HL-60/S4 (cell line): ENCODE results near the gene OSBPL2.

Experiments
- in situ Hi-C: fragments of 300-500 bp; cut with MboI; formaldehyde crosslinking; loops from 2 replicates; pipeline ENCODE4 v1.14.3; 2022; ENCODE audit warnings: low sequenced_read_pairs

The OSBPL2 gene

GRCh38 chr20:62232770-62233645 is 5.3 kb upstream of the OSBPL2 start:
- in situ Hi-C loops, result no loop called here

GRCh38 chr20:62233684-62234083 is 4.6 kb upstream of the OSBPL2 start:
- in situ Hi-C loops, result no loop called here

GRCh38 chr20:62234339-62234738 is 4.0 kb upstream of the OSBPL2 start:
- in situ Hi-C loops, result no loop called here

- in situ Hi-C loops, result no loop called here
Measured at GRCh38 chr20:62235001-62235776, 3.1 kb upstream of the OSBPL2 start.

- in situ Hi-C loops, result no loop called here
Measured at GRCh38 chr20:62235777-62236157, 2.6 kb upstream of the OSBPL2 start.

GRCh38 chr20:62236200-62236599 is 2.1 kb upstream of the OSBPL2 start:
- in situ Hi-C loops, result no loop called here

GRCh38 chr20:62236766-62237513 is 1.4 kb upstream of the OSBPL2 start:
- in situ Hi-C loops, result no loop called here

GRCh38 chr20:62237514-62237800 is 864 bp upstream of the OSBPL2 start:
- in situ Hi-C loops, result no loop called here

- in situ Hi-C loops, result no loop called here
Measured at GRCh38 chr20:62238569-62239277, 402 bp downstream of the OSBPL2 start.

- in situ Hi-C loops, result no loop called here
Measured at GRCh38 chr20:62239278-62239879, 1.1 kb downstream of the OSBPL2 start.

GRCh38 chr20:62240020-62240685 is 1.8 kb downstream of the OSBPL2 start:
- in situ Hi-C loops, result no loop called here

GRCh38 chr20:62241506-62241905 is 3.2 kb downstream of the OSBPL2 start:
- in situ Hi-C loops, result no loop called here

- in situ Hi-C loops, result no loop called here
Measured at GRCh38 chr20:62242176-62242575, 3.9 kb downstream of the OSBPL2 start.

GRCh38 chr20:62243106-62243505 is 4.8 kb downstream of the OSBPL2 start:
- in situ Hi-C loops, result no loop called here

- in situ Hi-C loops, result no loop called here
Measured at GRCh38 chr20:62243906-62244515, 5.7 kb downstream of the OSBPL2 start.

GRCh38 chr20:62244644-62245108 is 6.4 kb downstream of the OSBPL2 start:
- in situ Hi-C loops, result no loop called here

- in situ Hi-C loops, result no loop called here
Measured at GRCh38 chr20:62245911-62246280, 7.6 kb downstream of the OSBPL2 start.

GRCh38 chr20:62246431-62246830 is 8.1 kb downstream of the OSBPL2 start:
- in situ Hi-C loops, result no loop called here

- in situ Hi-C loops, result no loop called here
Measured at GRCh38 chr20:62246872-62247652, 8.7 kb downstream of the OSBPL2 start.
